GM13977 (cell line): ENCODE results near the gene IRX2.

ENCODE experiments used
- DNase-seq: peaks from one replicate; pipeline ENCODE4 v3.0.0; 2012; ENCODE audit warnings: low spot score
- in situ Hi-C: fragments of 300-500 bp; cut with MboI; formaldehyde crosslinking; loops from one replicate; pipeline ENCODE4 v1.12.0; 2022; ENCODE audit warnings: low sequenced_read_pairs, low pct_unique_long_range_greater_than_20kb, mixed read lengths, inconsistent platforms; ENCODE audit not compliant: unreplicated experiment
- TF ChIP-seq, protein P1 (sequence below): IDR thresholded peaks from 2 replicates; pipeline ENCODE4 v1.5.1; 2012; ENCODE audit warnings: mild to moderate bottlenecking, control low read depth; ENCODE audit not compliant: insufficient read depth; ENCODE audit errors: extremely low read depth, missing control alignments

The IRX2 gene

DNA sequence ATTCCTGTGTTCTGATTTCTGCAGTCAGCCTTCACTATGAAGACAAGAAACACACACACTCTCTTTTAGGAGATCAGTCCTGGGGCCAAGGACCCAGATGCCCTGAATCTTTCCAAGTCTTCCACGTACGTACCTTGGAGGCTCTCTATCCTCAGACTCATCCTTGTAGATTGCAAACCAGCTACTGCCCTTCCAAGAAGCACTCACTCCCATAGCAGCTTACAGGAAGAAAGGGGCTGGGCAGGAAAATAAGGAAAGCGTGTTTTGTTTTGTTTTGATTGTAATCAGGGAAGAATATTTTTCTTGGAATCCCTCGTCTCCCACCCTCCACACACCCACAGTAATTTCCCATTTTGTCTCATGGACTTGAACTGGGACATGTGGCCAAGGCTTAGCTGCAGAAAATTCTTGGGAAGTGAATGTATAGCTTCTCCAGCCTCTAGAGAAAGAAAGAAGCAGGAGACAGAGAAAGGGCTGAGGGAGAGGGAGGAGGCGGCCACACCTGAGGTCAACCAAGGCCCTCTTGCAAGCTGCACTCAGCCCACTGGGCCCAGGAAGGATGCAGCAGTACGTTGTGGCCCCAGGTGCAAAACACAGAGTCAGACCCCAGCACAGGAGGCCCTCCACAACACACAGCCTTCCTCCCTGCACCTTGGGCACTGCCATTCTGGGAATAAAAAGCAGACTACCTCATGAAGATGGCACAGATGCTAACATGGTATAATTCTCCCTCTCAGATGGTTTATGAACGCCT lies 29.9 kb downstream of the IRX2 start:
- TF ChIP-seq, protein P1, sequence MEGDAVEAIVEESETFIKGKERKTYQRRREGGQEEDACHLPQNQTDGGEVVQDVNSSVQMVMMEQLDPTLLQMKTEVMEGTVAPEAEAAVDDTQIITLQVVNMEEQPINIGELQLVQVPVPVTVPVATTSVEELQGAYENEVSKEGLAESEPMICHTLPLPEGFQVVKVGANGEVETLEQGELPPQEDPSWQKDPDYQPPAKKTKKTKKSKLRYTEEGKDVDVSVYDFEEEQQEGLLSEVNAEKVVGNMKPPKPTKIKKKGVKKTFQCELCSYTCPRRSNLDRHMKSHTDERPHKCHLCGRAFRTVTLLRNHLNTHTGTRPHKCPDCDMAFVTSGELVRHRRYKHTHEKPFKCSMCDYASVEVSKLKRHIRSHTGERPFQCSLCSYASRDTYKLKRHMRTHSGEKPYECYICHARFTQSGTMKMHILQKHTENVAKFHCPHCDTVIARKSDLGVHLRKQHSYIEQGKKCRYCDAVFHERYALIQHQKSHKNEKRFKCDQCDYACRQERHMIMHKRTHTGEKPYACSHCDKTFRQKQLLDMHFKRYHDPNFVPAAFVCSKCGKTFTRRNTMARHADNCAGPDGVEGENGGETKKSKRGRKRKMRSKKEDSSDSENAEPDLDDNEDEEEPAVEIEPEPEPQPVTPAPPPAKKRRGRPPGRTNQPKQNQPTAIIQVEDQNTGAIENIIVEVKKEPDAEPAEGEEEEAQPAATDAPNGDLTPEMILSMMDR: no peak

DNA sequence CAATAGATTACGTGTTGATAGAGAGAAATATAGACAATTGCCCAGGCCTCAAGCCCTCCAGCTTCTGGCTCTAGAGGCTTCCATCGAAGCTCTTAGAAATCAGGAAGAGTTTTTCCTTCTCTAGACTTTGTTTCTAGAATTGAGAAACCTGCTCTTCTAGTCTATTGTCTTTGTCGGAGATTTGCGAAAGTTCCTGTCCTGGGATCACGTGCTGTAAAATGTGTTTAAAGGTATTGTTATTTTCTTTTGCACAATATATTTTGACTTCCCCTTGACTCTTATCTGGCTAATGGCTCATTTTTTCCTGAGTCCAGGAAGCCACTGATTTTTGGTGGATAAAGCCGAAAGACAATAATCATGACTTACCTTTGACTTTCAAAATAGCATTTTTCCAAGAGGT lies 32.1 kb downstream of the IRX2 start:
- in situ Hi-C loops: no loop called here
- DNase-seq: no peak
- TF ChIP-seq, protein P1: no peak

More for the DNA sequence above, 29.9 kb downstream of the IRX2 start:
- in situ Hi-C loops: no loop called here
- no peak for DNase-seq

DNA sequence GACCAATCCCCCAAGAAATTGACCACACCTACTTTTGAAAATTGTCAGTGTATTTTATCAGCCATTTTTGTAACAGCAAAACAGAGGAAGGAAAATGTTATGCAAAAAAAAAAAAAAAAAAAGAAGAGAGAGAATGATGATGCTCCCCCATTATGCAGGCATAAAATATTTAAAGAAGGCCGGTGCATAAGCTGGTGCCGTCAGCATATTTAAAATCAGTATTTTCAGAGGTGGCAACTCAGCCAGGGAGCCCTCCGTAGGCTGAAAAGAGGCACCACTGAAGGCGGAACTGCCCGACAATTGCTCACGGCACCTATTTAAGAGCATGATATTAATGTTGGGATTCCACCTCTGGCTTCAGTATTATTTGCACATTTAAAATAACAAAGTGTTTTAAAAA lies 33.4 kb downstream of the IRX2 start:
- in situ Hi-C loops: no loop called here
- TF ChIP-seq, protein P1: no peak
- no peak for DNase-seq

DNA sequence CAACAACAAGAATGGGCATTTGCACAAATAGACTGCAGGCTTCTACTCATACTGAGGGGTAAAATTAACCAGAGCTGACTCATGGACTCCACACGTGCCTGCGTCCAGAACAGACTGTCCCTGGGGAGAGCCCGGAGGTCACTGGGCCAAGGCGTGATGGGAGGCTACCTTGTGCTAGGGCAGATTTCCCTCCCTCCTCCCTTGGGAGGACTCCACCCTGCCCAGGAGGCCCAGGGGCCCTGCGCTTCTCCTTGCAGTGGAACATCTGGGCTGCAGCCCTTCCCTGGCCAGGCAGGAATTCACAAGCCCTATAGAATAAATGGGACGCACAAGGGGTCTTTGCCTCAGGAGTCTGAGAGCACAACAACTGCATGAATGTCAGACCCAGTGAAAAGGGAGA lies 35.6 kb downstream of the IRX2 start:
- TF ChIP-seq, protein P1: no peak
- no peak for DNase-seq
- in situ Hi-C loops: no loop called here

DNA sequence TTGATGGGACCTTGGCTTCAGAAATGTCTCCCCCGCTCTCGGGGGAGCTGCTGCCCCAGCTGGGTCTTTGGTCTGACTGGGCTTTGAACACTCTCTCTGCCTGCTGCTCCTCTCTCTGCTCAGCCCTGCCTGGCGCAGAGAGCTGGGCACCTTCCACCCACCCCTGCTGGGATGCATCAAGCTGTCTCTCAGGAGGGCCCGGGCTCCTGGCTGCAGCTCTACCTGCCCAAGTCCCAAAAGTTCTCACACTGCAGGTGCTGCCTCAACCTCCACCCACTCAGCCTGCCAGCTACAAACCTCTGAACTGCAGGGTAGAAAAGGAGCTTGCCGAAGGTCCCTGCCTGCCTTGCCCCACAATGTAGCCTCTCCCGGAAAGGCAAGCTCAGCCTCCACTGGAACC lies 36.7 kb downstream of the IRX2 start:
- in situ Hi-C loops: no loop called here
- TF ChIP-seq, protein P1: no peak
- DNase-seq: no peak

DNA sequence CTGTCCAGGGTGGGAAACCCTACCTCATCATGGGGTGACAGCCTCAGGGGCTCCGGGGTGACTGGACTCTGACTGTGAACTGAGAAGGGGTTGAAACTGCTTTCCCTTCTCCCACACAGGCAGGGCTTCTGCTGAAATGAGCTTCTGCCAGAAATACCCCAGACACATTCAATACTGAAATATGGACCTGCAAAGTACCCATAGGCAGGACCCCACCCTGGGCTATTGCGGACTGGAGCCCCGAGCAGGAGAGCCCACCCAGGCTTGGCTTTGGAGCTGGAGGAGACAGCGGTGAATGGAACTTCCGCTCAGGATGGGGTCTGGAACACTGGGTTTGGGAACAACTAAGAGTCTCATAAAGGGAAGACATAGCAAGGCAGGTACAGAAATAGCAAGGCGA lies 37.5 kb downstream of the IRX2 start:
- in situ Hi-C loops: no loop called here
- TF ChIP-seq, protein P1: no peak
- no peak for DNase-seq
